ENCODE data around the gene SYCP2L.

SYCP2L gene

DNA sequence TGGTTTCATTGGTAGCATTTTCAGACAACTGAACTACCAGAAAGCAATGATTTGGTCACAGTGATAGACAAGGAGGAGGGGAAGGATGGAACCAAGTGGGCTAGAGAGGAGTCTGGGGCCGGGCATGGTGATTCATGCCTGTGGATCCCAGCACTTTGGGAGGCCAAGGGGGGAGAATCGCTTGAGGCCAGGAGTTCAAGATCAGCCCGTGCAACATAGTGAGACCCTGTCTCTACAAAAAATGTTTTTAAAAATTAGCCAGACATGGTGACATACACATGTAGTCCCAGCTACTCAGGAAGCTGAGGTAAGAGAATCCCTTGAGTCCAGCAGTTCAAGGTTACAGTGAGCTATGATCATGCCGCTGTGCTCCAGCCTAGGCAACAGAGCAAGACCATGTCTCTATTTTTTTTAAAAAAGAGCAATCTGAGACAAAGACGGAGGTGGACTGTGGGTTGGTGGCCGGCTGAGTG, 70.6 kb downstream of the SYCP2L start:
- H3K4me3 ChIP-seq = no peak overlapping the region
- H3K27ac ChIP-seq = no peak overlapping the region
- no peak for DNase-seq (ENCODE audit: low spot score)
- TF ChIP-seq CTCF (IDR thresholded peaks at IDR 0.05) = no peak

GRCh38 chr6:10960171-10960570, 73.3 kb downstream of the SYCP2L start:
- no peak for TF ChIP-seq CTCF (IDR thresholded peaks at IDR 0.05)
- DNase-seq (ENCODE audit: low spot score) = no peak
- Histone ChIP-seq H3K4me3 (no peak overlapping the region), H3K27ac (no peak overlapping the region)

DNA sequence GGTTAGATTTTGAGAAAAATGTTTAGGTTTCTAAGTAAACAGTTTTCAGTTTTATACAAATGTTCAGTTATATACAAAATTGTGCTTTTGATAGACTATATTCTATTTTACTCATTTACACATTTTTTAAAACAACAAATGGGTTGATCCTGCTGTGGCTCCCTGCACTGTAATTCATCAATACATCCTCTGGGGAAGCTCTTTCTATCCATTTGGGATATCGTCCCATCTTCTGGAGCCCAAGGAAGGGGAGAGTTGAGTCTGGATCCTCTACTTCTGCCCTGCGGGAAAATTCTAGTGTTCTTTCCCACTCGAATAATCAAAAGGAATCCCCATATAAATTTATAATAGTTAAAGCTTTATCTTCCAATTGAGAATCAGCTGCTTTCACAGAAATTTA, 75.0 kb downstream of the SYCP2L start:
- Histone ChIP-seq H3K27ac (no peak overlapping the region), H3K4me3 (no peak overlapping the region)
- TF ChIP-seq CTCF (IDR thresholded peaks at IDR 0.05) = no peak
- DNase-seq (ENCODE audit: low spot score) = no peak

DNA sequence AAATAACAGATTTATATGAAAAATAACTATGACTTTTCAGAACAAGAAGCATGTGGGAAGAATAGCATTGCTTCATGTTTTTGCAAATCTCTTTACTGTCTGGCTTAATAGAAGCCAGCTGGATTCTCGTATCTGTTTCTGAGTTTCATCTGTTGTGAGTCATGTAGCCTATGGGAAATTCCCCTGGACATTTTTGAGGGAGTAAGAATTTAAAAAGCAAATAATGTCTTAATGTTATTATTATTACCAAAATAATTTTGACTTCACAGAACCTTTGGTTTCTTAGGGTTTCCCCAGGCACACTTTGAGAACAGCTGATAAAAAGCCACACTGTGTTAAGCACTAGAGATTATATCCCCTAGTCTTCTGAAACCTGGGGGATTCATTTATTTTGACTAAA, 75.8 kb downstream of the SYCP2L start:
- H3K4me3 ChIP-seq = no peak overlapping the region
- no peak for DNase-seq (ENCODE audit: low spot score)
- H3K27ac ChIP-seq = no peak overlapping the region
- no peak for TF ChIP-seq CTCF (IDR thresholded peaks at IDR 0.05)

DNA sequence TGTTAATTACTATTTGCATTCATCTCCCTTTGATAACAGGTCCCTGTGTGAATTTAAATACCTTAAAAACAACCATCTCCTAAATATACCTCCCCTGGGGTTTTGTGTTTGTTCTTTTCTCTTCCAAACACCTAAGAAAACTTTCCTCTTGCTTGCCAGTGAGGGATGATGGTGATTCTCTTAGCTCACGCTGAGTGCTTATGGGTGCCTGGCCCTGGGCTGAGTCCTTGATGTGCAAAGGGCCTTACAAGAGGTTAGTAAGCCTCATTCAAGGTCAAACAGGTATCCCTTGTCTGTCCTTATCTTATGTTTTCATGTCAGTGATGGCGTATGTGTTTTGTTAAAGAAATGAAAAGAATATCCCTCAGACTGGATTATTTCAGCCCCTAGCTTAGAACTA, 76.3 kb downstream of the SYCP2L start:
- H3K4me3 ChIP-seq = no peak overlapping the region
- TF ChIP-seq CTCF (IDR thresholded peaks at IDR 0.05) = no peak
- no peak overlapping the region for H3K27ac ChIP-seq
- DNase-seq (ENCODE audit: low spot score) = no peak

GRCh38 chr6:10964684-10965083, 77.8 kb downstream of the SYCP2L start:
- no peak for TF ChIP-seq CTCF (IDR thresholded peaks at IDR 0.05)
- no peak overlapping the region for H3K4me3 ChIP-seq
- H3K27ac ChIP-seq = no peak overlapping the region
- DNase-seq (ENCODE audit: low spot score) = no peak

DNA sequence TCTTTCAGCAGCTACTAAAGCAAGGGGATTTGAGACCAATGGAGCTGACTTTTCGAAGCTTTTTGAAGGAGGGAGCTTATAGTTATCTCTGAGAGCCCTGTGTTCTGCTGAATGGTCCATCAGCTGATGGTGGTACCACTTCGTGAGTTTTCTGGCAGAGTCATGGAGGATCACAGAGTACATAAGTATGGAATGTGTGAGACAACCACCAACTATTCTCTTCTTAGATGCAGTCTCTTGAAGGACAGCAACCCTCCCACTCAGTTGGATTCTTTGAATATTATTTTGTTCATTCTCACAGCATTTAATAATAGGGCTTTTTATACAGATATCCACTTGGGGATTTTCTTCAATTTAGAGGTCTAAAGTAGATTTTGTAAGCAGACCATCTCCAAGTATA, 81.9 kb downstream of the SYCP2L start:
- no peak overlapping the region for H3K27ac ChIP-seq
- TF ChIP-seq CTCF (IDR thresholded peaks at IDR 0.05) = no peak
- DNase-seq (ENCODE audit: low spot score) = no peak

More for the DNA sequence above, 81.9 kb downstream of the SYCP2L start:
- H3K4me3 ChIP-seq = no peak overlapping the region

Data from coronary artery (tissue), 2 donors.